Vagina (tissue), 2 donors: ENCODE results near the gene VSTM4.

Source experiments
- CTCF ChIP-seq, 3 experiments: fragments of 450-650 bp in 2 of 3; fragments of 200-600 bp in 1 of 3; sonication (generic) in 1 of 3; IDR thresholded peaks; one replicate each; pipeline ENCODE4 v1.5.1; 2017 to 2019; ENCODE audit warnings: antibody characterized with exemption in 3 of 3, mild to moderate bottlenecking in 2 of 3, moderate library complexity in 2 of 3
- POLR2A ChIP-seq, 2 donors: fragments of 450-650 bp; IDR thresholded peaks; one replicate each; pipeline ENCODE4 v1.6.1; 2017; ENCODE audit warnings: antibody characterized with exemption in 2 of 2, mild to moderate bottlenecking in 2 of 2, moderate library complexity in 2 of 2
- POLR2AphosphoS5 ChIP-seq, 2 donors: sonication (generic); formaldehyde crosslinking; IDR thresholded peaks; one replicate each; pipeline ENCODE4 v1.9.0; 2017; ENCODE audit warnings: antibody characterized with exemption in 2 of 2, mild to moderate bottlenecking in 2 of 2, low read depth in 1 of 2; ENCODE audit not compliant: insufficient read depth in 1 of 2

GRCh38 chr10:49160110-49160509 is 44.8 kb upstream of the VSTM4 start:
- TF ChIP-seq POLR2A (IDR thresholded peaks at IDR 0.05): no peak
- TF ChIP-seq CTCF (IDR thresholded peaks at IDR 0.05): no peak
- TF ChIP-seq POLR2AphosphoS5 (IDR thresholded peaks at IDR 0.05; ENCODE audit: insufficient read depth in 1 of 2, low read depth in 1 of 2): no peak
